H1 (cell line): ENCODE measurements around the gene SYNJ2. TPM values are rescaled to one million over a fixed set of nuclear protein-coding genes. Genes with fewer than 3 reads are reported as not detected.

Experiments used
- CTCF ChIA-PET: fragments of 300-600 bp; sonication (Branson Sonifier 250); formaldehyde crosslinking; loops from one replicate; lab custom pipeline; 2021; ENCODE audit not compliant: partially characterized antibody; lab: Charles Lee
- POLR2A ChIA-PET: fragments of 300-600 bp; sonication (Branson Sonifier 250); formaldehyde crosslinking; loops from one replicate; lab custom pipeline; 2021; ENCODE audit warnings: inconsistent platforms; ENCODE audit not compliant: partially characterized antibody; lab: Charles Lee
- DNase-seq, 2 experiments: peaks; one replicate each; pipeline versions ENCODE4 v3.0.0 to v3.0.0-alpha.2; 2010 to 2022; ENCODE audit warnings: low spot score in 2 of 2, low read depth in 1 of 2, mixed read lengths in 1 of 2
- FAIRE-seq: peaks from 2 replicates; lab custom pipeline; 2011; peaks lifted over from hg19 to GRCh38; lab: Jason Lieb, UNC
- H2AFZ ChIP-seq: 2 replicates; pipeline ENCODE4 v1.8.1; 2012; ENCODE audit warnings: low read length, inconsistent platforms
- H2AK5ac ChIP-seq: 2 replicates; pipeline ENCODE4 v1.6.1; 2013; ENCODE audit warnings: low read depth, low read length
- H2BK120ac ChIP-seq: replicated peaks from 2 replicates; pipeline ENCODE3; 2013; ENCODE audit warnings: low read depth, low read length, inconsistent platforms
- H2BK12ac ChIP-seq: 2 replicates; pipeline ENCODE4 v1.6.1; 2013; ENCODE audit warnings: low read depth, low read length
- H2BK15ac ChIP-seq: 2 replicates; pipeline ENCODE4 v1.6.1; 2013; ENCODE audit warnings: low read length
- H2BK20ac ChIP-seq: 2 replicates; pipeline ENCODE4 v1.6.1; 2013; ENCODE audit warnings: low read length
- H2BK5ac ChIP-seq: 2 replicates; pipeline ENCODE4 v1.6.1; 2013; ENCODE audit warnings: low read depth, low read length
- H3K14ac ChIP-seq: 2 replicates; pipeline ENCODE4 v1.6.1; 2013; ENCODE audit warnings: inconsistent platforms; ENCODE audit not compliant: insufficient read length
- H3K18ac ChIP-seq: 2 replicates; pipeline ENCODE4 v1.6.1; 2013; ENCODE audit warnings: low read length; ENCODE audit errors: extremely low read depth
- H3K23ac ChIP-seq: 2 replicates; pipeline ENCODE4 v1.6.1; 2013; ENCODE audit warnings: inconsistent platforms; ENCODE audit not compliant: insufficient read length
- H3K23me2 ChIP-seq: 2 replicates; pipeline ENCODE4 v1.6.1; 2013; ENCODE audit warnings: low read depth, low read length
- H3K27ac ChIP-seq: 2 replicates; pipeline ENCODE4 v1.6.1; 2011; ENCODE audit warnings: low read depth, low read length, inconsistent platforms
- H3K27me3 ChIP-seq, 4 experiments: replicated peaks in 1 of 4; 1 replicate in 1 of 4; 2 replicates in 3 of 4; pipeline versions ENCODE4 v1.6.1 to v1.8.1; 2011 to 2013; ENCODE audit warnings: low read length in 3 of 4, mild to moderate bottlenecking in 3 of 4, inconsistent platforms in 2 of 4, mixed read lengths in 2 of 4, moderate library complexity in 1 of 4; ENCODE audit not compliant: control insufficient read depth in 3 of 4, insufficient read depth in 3 of 4; ENCODE audit errors: extremely low read depth in 1 of 4
- H3K36me3 ChIP-seq, 4 experiments: 2 replicates each; pipeline versions ENCODE4 v1.6.1 to v1.8.1; 2011 to 2013; ENCODE audit warnings: mild to moderate bottlenecking in 4 of 4, low read length in 3 of 4, moderate library complexity in 2 of 4, control low read depth in 1 of 4, inconsistent platforms in 1 of 4; ENCODE audit not compliant: insufficient read depth in 4 of 4, control insufficient read depth in 2 of 4
- H3K4ac ChIP-seq: replicated peaks from 2 replicates; pipeline ENCODE3; 2013; ENCODE audit warnings: low read length, low read depth, mixed read lengths, inconsistent platforms; ENCODE audit not compliant: insufficient read length
- H3K4me1 ChIP-seq, 4 experiments: replicated peaks in 1 of 4; 1 replicate in 1 of 4; 2 replicates in 3 of 4; pipeline versions ENCODE4 v1.6.1 to v1.8.1; 2011 to 2013; ENCODE audit warnings: low read length in 3 of 4, inconsistent platforms in 2 of 4, mixed read lengths in 1 of 4; ENCODE audit not compliant: insufficient read depth in 4 of 4, control insufficient read depth in 3 of 4
- H3K4me2 ChIP-seq, 2 experiments: 2 replicates each; pipeline versions ENCODE4 v1.6.1 to v1.8.1; 2011 to 2013; ENCODE audit warnings: low read depth in 2 of 2, low read length in 2 of 2, control low read depth in 1 of 2, inconsistent platforms in 1 of 2, mild to moderate bottlenecking in 1 of 2; ENCODE audit not compliant: insufficient read depth in 1 of 2
- H3K4me3 ChIP-seq, 4 experiments: fragments of 200-600, 300-600 bp in 1 of 4; sonication (generic), shearing (Covaris generic), sonication (Bioruptor Twin) in 1 of 4; 2 replicates each; pipeline versions ENCODE4 v1.5.1 to v1.8.1; 2011 to 2016; ENCODE audit warnings: low read length in 4 of 4, low read depth in 3 of 4, control low read depth in 2 of 4, inconsistent platforms in 2 of 4, mild to moderate bottlenecking in 2 of 4, mixed read lengths in 1 of 4, moderate library complexity in 1 of 4; ENCODE audit not compliant: insufficient read depth in 2 of 4; ENCODE audit errors: extremely low read depth in 1 of 4
- H3K56ac ChIP-seq: replicated peaks from 2 replicates; pipeline ENCODE3; 2013; ENCODE audit warnings: low read depth, mild to moderate bottlenecking, mixed read lengths, low read length, inconsistent platforms; ENCODE audit not compliant: insufficient read length
- H3K79me1 ChIP-seq: 2 replicates; pipeline ENCODE4 v1.6.1; 2013; ENCODE audit warnings: low read depth, low read length, control low read depth
- H3K79me2 ChIP-seq, 2 experiments: 2 replicates each; pipeline versions ENCODE4 v1.6.1 to v1.8.1; 2012 to 2013; ENCODE audit warnings: low read length in 2 of 2, mild to moderate bottlenecking in 2 of 2, inconsistent platforms in 1 of 2; ENCODE audit not compliant: insufficient read depth in 2 of 2, control insufficient read depth in 1 of 2
- H3K9ac ChIP-seq, 4 experiments: replicated peaks in 1 of 4; 1 replicate in 1 of 4; 2 replicates in 3 of 4; pipeline versions ENCODE4 v1.6.1 to v1.8.1; 2011 to 2013; ENCODE audit warnings: low read depth in 3 of 4, low read length in 3 of 4, control low read depth in 2 of 4, mild to moderate bottlenecking in 2 of 4, moderate library complexity in 2 of 4, inconsistent platforms in 1 of 4; ENCODE audit errors: extremely low read depth in 1 of 4
- H3K9me3 ChIP-seq, 2 experiments: 2 replicates each; pipeline versions ENCODE4 v1.6.1 to v1.8.1; 2012 to 2013; ENCODE audit warnings: mild to moderate bottlenecking in 2 of 2, moderate library complexity in 2 of 2, control low read depth in 1 of 2, inconsistent platforms in 1 of 2, low read depth in 1 of 2, low read length in 1 of 2, mixed read lengths in 1 of 2; ENCODE audit not compliant: insufficient read depth in 2 of 2
- H4K20me1 ChIP-seq, 2 experiments: replicated peaks in 1 of 2; 2 replicates each; pipeline versions ENCODE3 to v1.8.1; 2011 to 2013; ENCODE audit warnings: inconsistent platforms in 2 of 2, low read length in 2 of 2, mild to moderate bottlenecking in 1 of 2; ENCODE audit not compliant: insufficient read depth in 2 of 2, control insufficient read depth in 1 of 2
- H4K5ac ChIP-seq: 2 replicates; pipeline ENCODE4 v1.6.1; 2013; ENCODE audit warnings: low read length, low read depth, mixed read lengths, inconsistent platforms; ENCODE audit not compliant: insufficient read length
- H4K8ac ChIP-seq: 2 replicates; pipeline ENCODE4 v1.8.0; 2013; ENCODE audit warnings: mild to moderate bottlenecking, moderate library complexity, low read length, inconsistent platforms; ENCODE audit not compliant: insufficient read depth; ENCODE audit errors: extremely low read depth
- H4K91ac ChIP-seq: replicated peaks from 2 replicates; pipeline ENCODE3; 2013; ENCODE audit warnings: low read length, mixed read lengths, inconsistent platforms; ENCODE audit not compliant: insufficient read length
- ASH2L ChIP-seq: fragments of 200-600, 300-600 bp; sonication (generic); IDR thresholded peaks from one replicate; pipeline ENCODE4 v1.7.1; 2017; ENCODE audit warnings: low read length
- CHD1 ChIP-seq: IDR thresholded peaks from 2 replicates; pipeline ENCODE4 v1.6.1; 2012; ENCODE audit warnings: low read depth, low read length, improper control_type of control experiment
- KDM4A ChIP-seq: IDR thresholded peaks from one replicate; pipeline ENCODE4 v1.7.1; 2012; ENCODE audit warnings: low read depth, mild to moderate bottlenecking, moderate library complexity, low read length, inconsistent platforms; ENCODE audit not compliant: severe bottlenecking
- KDM5A ChIP-seq: fragments of 200-600 bp; IDR thresholded peaks from 2 replicates; pipeline ENCODE4 v1.7.1; 2012; ENCODE audit warnings: mild to moderate bottlenecking, low read length, inconsistent platforms, mixed read lengths
- POU5F1 ChIP-seq: IDR thresholded peaks from 2 replicates; pipeline ENCODE4 v1.6.1; 2011; ENCODE audit warnings: low read depth, mild to moderate bottlenecking, low read length, moderate library complexity
- SAP30 ChIP-seq: fragments of 300-600 bp; sonication (generic); IDR thresholded peaks from 2 replicates; pipeline ENCODE4 v1.7.1; 2012; ENCODE audit warnings: low read length, moderate library complexity, mild to moderate bottlenecking, inconsistent platforms; ENCODE audit not compliant: insufficient read depth, insufficient replicate concordance
- SUZ12 ChIP-seq: fragments of 200-600 bp; sonication (generic); IDR thresholded peaks from 2 replicates; pipeline ENCODE4 v1.6.1; 2012; ENCODE audit warnings: mild to moderate bottlenecking, inconsistent platforms, low read length, moderate library complexity, mixed read lengths
- TAF7 ChIP-seq: optimal IDR thresholded peaks from 2 replicates; pipeline ENCODE3; 2011; ENCODE audit warnings: low read depth, mild to moderate bottlenecking, inconsistent platforms, low read length, moderate library complexity, borderline replicate concordance
- WGBS, 2 experiments: shearing (Covaris generic) in 1 of 2; methylation state at CpG; one replicate each; pipeline versions ENCODE4 v1.1.6 to v1.1.7; 2013 to 2015; ENCODE audit warnings: low lambda C conversion rate in 2 of 2, mixed read lengths in 2 of 2, inconsistent platforms in 1 of 2, low coverage in 1 of 2, missing lambda C conversion rate in 1 of 2; ENCODE audit not compliant: insufficient replicate concordance in 2 of 2, insufficient coverage in 1 of 2, insufficient read length in 1 of 2; ENCODE audit errors: extremely low coverage in 1 of 2, missing lambda C conversion rate in 1 of 2; 5-methylcytosine and 5-hydroxymethylcytosine counted together
- polyA plus RNA-seq, 7 experiments: library from polyadenylated mRNA; depleted of rRNA in 3 of 7; stranded (reverse) in 5 of 7; unstranded in 2 of 7; fragments of >200 nt in 5 of 7; fragments of 200-250 nt in 2 of 7; gene quantifications; 1 replicate in 5 of 7; 2 replicates in 1 of 7; 4 replicates in 1 of 7; pipeline versions ENCODE4 v1.2.1 to v1.2.3, GENCODE V29; 2011 to 2013; ENCODE audit warnings: missing spikeins in 2 of 7, mixed read lengths in 2 of 7
- total RNA-seq: library from RNA; stranded (reverse); fragmentation: NEBNext Ultra II Directional; extraction: Animal tissue kit (Norgen Biotek cat#: 25700); gene quantifications from 2 replicates; pipeline ENCODE4 v1.2.1, GENCODE V29; 2021

The SYNJ2 gene
- total and polyA plus RNA-seq, 2 of the 8 experiments (the other 6 are each of a cell fraction or from before 2014, with no cell fraction given): 3.7 to 13.9 TPM

DNA sequence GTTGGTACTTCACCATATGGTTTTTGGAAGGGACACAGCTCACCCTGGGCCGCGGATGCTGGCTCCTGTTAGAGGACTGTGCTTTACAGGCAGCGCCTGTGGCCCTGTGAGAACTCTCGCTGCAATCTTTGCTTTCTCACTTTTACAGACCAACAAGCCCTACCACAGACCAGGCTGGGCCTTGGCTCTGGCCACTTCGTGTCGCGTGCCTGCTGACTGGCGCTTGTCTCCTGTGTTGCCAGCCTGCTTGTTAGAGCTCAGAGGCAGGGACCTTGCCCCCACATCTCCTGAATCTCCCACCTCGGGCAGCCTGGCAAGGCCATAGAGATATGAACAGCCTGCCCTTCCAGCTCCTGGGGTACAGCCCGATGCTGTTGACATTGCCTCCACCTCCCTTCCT is 56.1 kb downstream of the SYNJ2 start:
- Histone ChIP-seq H3K27ac (no peak overlapping the region), H3K36me3 (no peaks in the 10 kb centered on the region), H3K79me1 (no peaks in the 10 kb centered on the region; the same call in 1 of the 2 replicates), H3K9me3 (no peaks in the 10 kb centered on the region), H2AFZ (no peak overlapping the region), H3K56ac (no peak overlapping the region), H4K91ac (no peak overlapping the region), H4K8ac (no peak overlapping the region), H2BK20ac (no peak overlapping the region), H3K4me1 (peaks cover 0 to 10% (median 6%) of the 10 kb centered on the region in 4 experiments; a peak in 5 of 7 replicates), H3K23ac (no peak overlapping the region), H3K4ac (no peak overlapping the region), H3K27me3 (no peaks in the 10 kb centered on the region), H2BK5ac (0 out of 2 replicates have a peak overlapping the region, but pooled peaks have one; percentile 46), H3K4me3 (no peak overlapping the region), H3K79me2 (no peaks in the 10 kb centered on the region), H2BK15ac (no peak overlapping the region), H2BK12ac (no peak overlapping the region), H2AK5ac (no peak overlapping the region), H3K23me2 (peaks cover 3% of the 10 kb centered on the region; the same call in 1 of the 2 replicates), H3K14ac (no peak overlapping the region), H4K20me1 (peaks cover 0 to 3% of the 10 kb centered on the region in 2 experiments), H4K5ac (no peak overlapping the region), H3K4me2 (no peak overlapping the region), H3K18ac (no peak overlapping the region), H2BK120ac (no peak overlapping the region), H3K9ac (no peak overlapping the region)
- ChIA-PET POLR2A (no interaction called here), CTCF (interaction anchor here (1.2 to 3.3 kb wide), 4 partner anchors 11 to 50 kb away, joined by 3 to 15 read pairs (median 8); no protein-coding TSS in a partner anchor)
- TF ChIP-seq TAF7 (no peak), KDM5A (no peak), ASH2L (no peak), KDM4A (no peak), POU5F1 (no peak), CHD1 (no peak), SAP30 (no peak), SUZ12 (no peak)
- FAIRE-seq (no peak), DNase-seq (no peak)
- WGBS, 2 experiments: 96% methylated on average over 10 of the region's 10 CpGs; no CpG with 5 or more reads in 1 of the 2 experiments
